DND-41 (cell line): ENCODE measurements around the gene CFAP77.

Experiments
- ATAC-seq: fragments of 200-7000 bp; cut with Tn5 transposase; 3 replicates; pipeline ENCODE4 v1.9.1; 2021; ENCODE audit warnings: low read depth; ENCODE audit not compliant: insufficient read depth
- DNase-seq: peaks from one replicate; pipeline ENCODE4 v3.0.0-alpha.2; 2020
- H2AFZ ChIP-seq: 2 replicates; pipeline ENCODE4 v1.6.0; 2012; ENCODE audit warnings: low read depth, low read length
- H3K27ac ChIP-seq: 2 replicates; pipeline ENCODE4 v1.5.1; 2012; ENCODE audit warnings: low read length, inconsistent platforms
- H3K27me3 ChIP-seq: fragments of 200-600 bp; sonication (generic); 2 replicates; pipeline ENCODE4 v1.6.0; 2012; ENCODE audit warnings: low read length, mild to moderate bottlenecking, inconsistent platforms; ENCODE audit not compliant: insufficient read depth, poor library complexity
- H3K36me3 ChIP-seq: 2 replicates; pipeline ENCODE4 v1.5.1; 2012; ENCODE audit warnings: low read length, inconsistent platforms; ENCODE audit not compliant: insufficient read depth
- H3K4me1 ChIP-seq: 2 replicates; pipeline ENCODE4 v1.5.1; 2012; ENCODE audit warnings: mild to moderate bottlenecking, low read length; ENCODE audit not compliant: insufficient read depth
- H3K4me2 ChIP-seq: 2 replicates; pipeline ENCODE4 v1.6.0; 2012; ENCODE audit warnings: mild to moderate bottlenecking, moderate library complexity, low read length, inconsistent platforms; ENCODE audit not compliant: insufficient read depth
- H3K4me3 ChIP-seq, 2 experiments: fragments of 200-600 bp in 1 of 2; shearing (Covaris generic) in 1 of 2; 2 replicates each; pipeline ENCODE4 v1.5.1; 2012 to 2016; ENCODE audit warnings: inconsistent platforms in 2 of 2, low read length in 2 of 2, mild to moderate bottlenecking in 2 of 2, low read depth in 1 of 2, moderate library complexity in 1 of 2
- H3K79me2 ChIP-seq: 2 replicates; pipeline ENCODE4 v1.6.0; 2012; ENCODE audit warnings: low read length, inconsistent platforms; ENCODE audit not compliant: insufficient read depth
- H3K9ac ChIP-seq: 2 replicates; pipeline ENCODE4 v1.6.0; 2012; ENCODE audit warnings: low read depth, mild to moderate bottlenecking, inconsistent platforms, low read length, moderate library complexity
- H3K9me3 ChIP-seq: 2 replicates; pipeline ENCODE4 v1.5.1; 2012; ENCODE audit warnings: low read length, moderate library complexity, mild to moderate bottlenecking, inconsistent platforms; ENCODE audit not compliant: insufficient read depth, severe bottlenecking
- H4K20me1 ChIP-seq: 2 replicates; pipeline ENCODE4 v1.6.0; 2012; ENCODE audit warnings: low read length; ENCODE audit not compliant: insufficient read depth
- CTCF ChIP-seq: IDR thresholded peaks from 2 replicates; pipeline ENCODE4 v1.5.1; 2012; ENCODE audit warnings: borderline replicate concordance, low read length, moderate library complexity, mild to moderate bottlenecking; ENCODE audit not compliant: poor library complexity, severe bottlenecking; ENCODE audit errors: extremely low read depth
- EZH2 ChIP-seq: IDR thresholded peaks from 3 replicates; pipeline ENCODE4 v1.6.1; 2012; ENCODE audit warnings: borderline replicate concordance, low read depth, mild to moderate bottlenecking, moderate library complexity, low read length, inconsistent platforms; ENCODE audit not compliant: severe bottlenecking

Gene CFAP77

GRCh38 chr9:132390966-132391365, 19.0 kb upstream of the CFAP77 start:
- no peak overlapping the region for H3K4me3 ChIP-seq
- H3K9me3 ChIP-seq, result no peaks in the 10 kb centered on the region
- H4K20me1 ChIP-seq, result peaks cover 6% of the 10 kb centered on the region
- no peaks in the 10 kb centered on the region for H3K4me1 ChIP-seq
- H3K9ac ChIP-seq, result no peak overlapping the region
- H3K36me3 ChIP-seq, result peaks cover 86% of the 10 kb centered on the region
- H2AFZ ChIP-seq, result no peak overlapping the region
- no peak for TF ChIP-seq EZH2
- no peak for TF ChIP-seq CTCF
- H3K79me2 ChIP-seq, result no peaks in the 10 kb centered on the region
- no peak overlapping the region for H3K27ac ChIP-seq
- no peaks in the 10 kb centered on the region for H3K27me3 ChIP-seq
- no peak overlapping the region for H3K4me2 ChIP-seq
- DNase-seq (no peak), ATAC-seq (no peak)

- Histone ChIP-seq H3K9ac (no peak overlapping the region), H4K20me1 (peaks cover 6% of the 10 kb centered on the region), H3K9me3 (no peaks in the 10 kb centered on the region), H3K4me1 (no peaks in the 10 kb centered on the region), H3K27ac (no peak overlapping the region), H3K4me3 (no peak overlapping the region), H3K36me3 (peaks cover 87% of the 10 kb centered on the region), H3K79me2 (no peaks in the 10 kb centered on the region), H3K4me2 (no peak overlapping the region), H2AFZ (no peak overlapping the region), H3K27me3 (no peaks in the 10 kb centered on the region)
- ATAC-seq (no peak), DNase-seq (no peak)
- TF ChIP-seq EZH2 (no peak), CTCF (no peak)
Measured at GRCh38 chr9:132391449-132391848, 18.6 kb upstream of the CFAP77 start.

GRCh38 chr9:132395560-132395959, 14.5 kb upstream of the CFAP77 start:
- Histone ChIP-seq H4K20me1 (peaks cover 14% of the 10 kb centered on the region), H3K4me1 (no peaks in the 10 kb centered on the region), H3K79me2 (peaks cover 8% of the 10 kb centered on the region; the same call in 1 of the 2 replicates), H3K9ac (no peak overlapping the region), H3K27me3 (no peaks in the 10 kb centered on the region), H3K4me3 (no peak overlapping the region), H3K36me3 (peaks cover 84% of the 10 kb centered on the region), H3K4me2 (no peak overlapping the region), H3K9me3 (no peaks in the 10 kb centered on the region), H3K27ac (no peak overlapping the region), H2AFZ (no peak overlapping the region)
- DNase-seq (no peak), ATAC-seq (no peak)
- TF ChIP-seq EZH2 (no peak), CTCF (no peak)

GRCh38 chr9:132401824-132402223, 8.2 kb upstream of the CFAP77 start:
- Histone ChIP-seq H3K4me2 (no peak overlapping the region), H3K36me3 (peaks cover 63% of the 10 kb centered on the region), H3K4me1 (peaks cover 30% of the 10 kb centered on the region), H4K20me1 (peaks cover 42% of the 10 kb centered on the region), H3K27ac (no peak overlapping the region; the same call in 1 of the 2 replicates), H3K9ac (no peak overlapping the region), H2AFZ (no peak overlapping the region), H3K9me3 (no peaks in the 10 kb centered on the region), H3K27me3 (no peaks in the 10 kb centered on the region), H3K4me3 (no peak overlapping the region), H3K79me2 (peaks cover 57% of the 10 kb centered on the region)
- ATAC-seq, result no peak
- DNase-seq, result no peak
- TF ChIP-seq CTCF (no peak), EZH2 (no peak)
